Activated T-cell treated with anti-CD3 and anti-CD28 coated beads for 24 hours (primary cell): Measurements from ENCODE around the gene GRIA4.
"Not testable (repeated sequence)": the region's sequence is repeated elsewhere in the genome, so short reads cannot be mapped to it uniquely, and the experiment has no call there.

Experiments
- DNase-seq: peaks from one replicate; pipeline ENCODE4 v3.0.0-alpha.2; 2020; ENCODE audit warnings: low read depth

GRIA4 gene

GRCh38 chr11:105861225-105861624, 251.4 kb downstream of the GRIA4 start:
- no peak for DNase-seq

GRCh38 chr11:105862736-105863367, 253.0 kb downstream of the GRIA4 start:
- DNase-seq, result no peak

- no peak for DNase-seq
Measured at GRCh38 chr11:105863523-105863922, 253.7 kb downstream of the GRIA4 start.

- DNase-seq, result no peak
Measured at GRCh38 chr11:105867742-105868141, 257.9 kb downstream of the GRIA4 start.

- DNase-seq, result no peak
Measured at GRCh38 chr11:105868762-105869285, 259.0 kb downstream of the GRIA4 start.

- no peak for DNase-seq
Measured at GRCh38 chr11:105870516-105871113, 260.7 kb downstream of the GRIA4 start.

- DNase-seq, result no peak
Measured at GRCh38 chr11:105878510-105878909, 268.6 kb downstream of the GRIA4 start.

GRCh38 chr11:105878927-105879326, 269.1 kb downstream of the GRIA4 start:
- not testable (repeated sequence) for DNase-seq

GRCh38 chr11:105881027-105881426, 271.2 kb downstream of the GRIA4 start:
- DNase-seq, result no peak

GRCh38 chr11:105884436-105884835, 274.6 kb downstream of the GRIA4 start:
- DNase-seq, result no peak

GRCh38 chr11:105891685-105892084, 281.8 kb downstream of the GRIA4 start:
- DNase-seq, result no peak

GRCh38 chr11:105897161-105897560, 287.3 kb downstream of the GRIA4 start:
- DNase-seq, result no peak

- no peak for DNase-seq
Measured at GRCh38 chr11:105899772-105900171, 289.9 kb downstream of the GRIA4 start.

- DNase-seq, result no peak
Measured at GRCh38 chr11:105900515-105901035, 290.7 kb downstream of the GRIA4 start.

- DNase-seq, result no peak
Measured at GRCh38 chr11:105903113-105903512, 293.2 kb downstream of the GRIA4 start.

GRCh38 chr11:105906517-105906916, 296.6 kb downstream of the GRIA4 start:
- DNase-seq, result no peak

- no peak for DNase-seq
Measured at GRCh38 chr11:105907319-105907718, 297.4 kb downstream of the GRIA4 start.

- no peak for DNase-seq
Measured at GRCh38 chr11:105910095-105910715, 300.3 kb downstream of the GRIA4 start.

GRCh38 chr11:105911454-105911853, 301.6 kb downstream of the GRIA4 start:
- DNase-seq, result no peak

- no peak for DNase-seq
Measured at GRCh38 chr11:105912666-105913065, 302.8 kb downstream of the GRIA4 start.

GRCh38 chr11:105915021-105915420, 305.1 kb downstream of the GRIA4 start:
- DNase-seq, result no peak

- no peak for DNase-seq
Measured at GRCh38 chr11:105918039-105918438, 308.2 kb downstream of the GRIA4 start.

- no peak for DNase-seq
Measured at GRCh38 chr11:105918600-105918999, 308.7 kb downstream of the GRIA4 start.
